Heart left ventricle (tissue), 13 donors: Measurements from ENCODE around the gene CLDN17.

Experiments
- POLR2A ChIP-seq, 2 donors: fragments of 450-650 bp; IDR thresholded peaks; one replicate each; pipeline ENCODE4 v1.6.1; 2017; ENCODE audit warnings: antibody characterized with exemption in 2 of 2, mild to moderate bottlenecking in 2 of 2, moderate library complexity in 2 of 2
- TF ChIP-seq, protein P1 (sequence below), 12 donors: fragments of 200-600 bp; sonication (generic) in 4 of 12; IDR thresholded peaks; one replicate each; pipeline versions ENCODE4 v1.5.0 to v1.8.0; 2018 to 2022; ENCODE audit warnings: antibody characterized with exemption in 12 of 12, mild to moderate bottlenecking in 5 of 12
- donor health status: ischemic (EF 13 %, LVEDD 7.1; RV severe dilation, severe dysfunction).
- donor health status: DM: no; HTN: yes; CAD: no.
- donor health status: DM: no; HTN: no; CAD: no.
- donor health status: ischemic (EF 25% LVEDD 6.9; RV normal size, moderate dysfunction).
- donor health status: ischemic (EF 25% LVEDD 5.7; RV mildly dilated, moderate dysfunction).
- donor health status: ischemic (EF 35%, LVEDD 5.7; RV mildly dilated, moderate dysfunction).
- donor health status: nonischemic (EF 11% LVEDD 7.7; RV severe dilation, severe dysfunction).
- donor health status: DM: yes; HTN: yes; CAD: no.
- donor health status: PGD.
- donor health status: ischemic (EF 29% LVEDD 5.4; RV normal size, mild dysfunction).
- donor health status: nonischemic (EF 23%, LVEDD 6.1; RV moderate dilation, normal function).

- TF ChIP-seq POLR2A (IDR thresholded peaks at IDR 0.05), result no peak
- TF ChIP-seq, protein P1, sequence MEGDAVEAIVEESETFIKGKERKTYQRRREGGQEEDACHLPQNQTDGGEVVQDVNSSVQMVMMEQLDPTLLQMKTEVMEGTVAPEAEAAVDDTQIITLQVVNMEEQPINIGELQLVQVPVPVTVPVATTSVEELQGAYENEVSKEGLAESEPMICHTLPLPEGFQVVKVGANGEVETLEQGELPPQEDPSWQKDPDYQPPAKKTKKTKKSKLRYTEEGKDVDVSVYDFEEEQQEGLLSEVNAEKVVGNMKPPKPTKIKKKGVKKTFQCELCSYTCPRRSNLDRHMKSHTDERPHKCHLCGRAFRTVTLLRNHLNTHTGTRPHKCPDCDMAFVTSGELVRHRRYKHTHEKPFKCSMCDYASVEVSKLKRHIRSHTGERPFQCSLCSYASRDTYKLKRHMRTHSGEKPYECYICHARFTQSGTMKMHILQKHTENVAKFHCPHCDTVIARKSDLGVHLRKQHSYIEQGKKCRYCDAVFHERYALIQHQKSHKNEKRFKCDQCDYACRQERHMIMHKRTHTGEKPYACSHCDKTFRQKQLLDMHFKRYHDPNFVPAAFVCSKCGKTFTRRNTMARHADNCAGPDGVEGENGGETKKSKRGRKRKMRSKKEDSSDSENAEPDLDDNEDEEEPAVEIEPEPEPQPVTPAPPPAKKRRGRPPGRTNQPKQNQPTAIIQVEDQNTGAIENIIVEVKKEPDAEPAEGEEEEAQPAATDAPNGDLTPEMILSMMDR (IDR thresholded peaks at IDR 0.05), result no peak
Observed at GRCh38 chr21:30126576-30126975, 40.0 kb downstream of the CLDN17 start.
